CD4-positive, alpha-beta T cell (primary cell): Measurements from ENCODE around the gene CHGA. TPM values are rescaled to one million over a fixed set of nuclear protein-coding genes. Genes with fewer than 3 reads are reported as not detected.

ENCODE experiments used
- ATAC-seq: fragments of 200-7000 bp; cut with Tn5 transposase; one replicate; pipeline ENCODE4 v1.10.0; 2022; ENCODE audit warnings: mild to moderate bottlenecking; ENCODE audit not compliant: poor library complexity
- CTCF ChIA-PET: fragments of 350-600 bp; sonication (Branson Sonifier 250); formaldehyde crosslinking; loops from one replicate; lab custom pipeline; 2021; ENCODE audit warnings: antibody characterized with exemption, inconsistent platforms; lab: Charles Lee
- POLR2A ChIA-PET: fragments of 350-600 bp; sonication (Branson Sonifier 250); formaldehyde crosslinking; loops from one replicate; lab custom pipeline; 2021; ENCODE audit warnings: antibody characterized with exemption, inconsistent platforms; lab: Charles Lee
- DNase-seq, 14 experiments: peaks; one replicate each; pipeline ENCODE4 v3.0.0-alpha.2; 2013 to 2020; ENCODE audit warnings: mixed read lengths in 2 of 14
- H3K27ac ChIP-seq, 2 donors: one replicate each; pipeline versions ENCODE4 v1.5.1 to v1.7.0; 2013; ENCODE audit warnings: low read length in 2 of 2, low read depth in 1 of 2, mild to moderate bottlenecking in 1 of 2
- H3K27me3 ChIP-seq, 2 experiments: 1 replicate in 1 of 2; 2 replicates in 1 of 2; pipeline versions ENCODE4 v1.6.1 to v1.7.0; 2013; ENCODE audit warnings: low read length in 2 of 2, control low read depth in 1 of 2, mild to moderate bottlenecking in 1 of 2, moderate library complexity in 1 of 2; ENCODE audit not compliant: insufficient read depth in 2 of 2, control insufficient read depth in 1 of 2
- H3K36me3 ChIP-seq: one replicate; pipeline ENCODE4 v1.6.1; 2013; ENCODE audit warnings: low read length, control low read depth; ENCODE audit not compliant: insufficient read depth
- H3K4me1 ChIP-seq: one replicate; pipeline ENCODE4 v1.6.1; 2013; ENCODE audit warnings: low read length, control low read depth; ENCODE audit not compliant: insufficient read depth
- H3K4me3 ChIP-seq: one replicate; pipeline ENCODE4 v1.5.1; 2013; ENCODE audit warnings: mild to moderate bottlenecking, low read length, moderate library complexity
- H3K9me3 ChIP-seq, 2 experiments: 1 replicate in 1 of 2; 2 replicates in 1 of 2; pipeline versions ENCODE4 v1.6.1 to v1.7.0; 2013; ENCODE audit warnings: low read length in 2 of 2, mild to moderate bottlenecking in 2 of 2, control low read depth in 1 of 2, moderate library complexity in 1 of 2; ENCODE audit not compliant: control insufficient read depth in 1 of 2, insufficient read depth in 1 of 2
- H3K27ac Mint-ChIP-seq: one replicate; pipeline ENCODE4 v1.8.0; 2020; ENCODE audit warnings: mixed read lengths
- H3K27me3 Mint-ChIP-seq: one replicate; pipeline ENCODE4 v1.8.0; 2021; ENCODE audit warnings: mixed read lengths
- H3K36me3 Mint-ChIP-seq: one replicate; pipeline ENCODE4 v1.8.0; 2021; ENCODE audit warnings: low read depth, mixed read lengths
- H3K4me1 Mint-ChIP-seq: one replicate; pipeline ENCODE4 v1.8.0; 2021; ENCODE audit warnings: low read depth, mixed read lengths
- H3K4me3 Mint-ChIP-seq: one replicate; pipeline ENCODE4 v1.8.0; 2020; ENCODE audit warnings: mild to moderate bottlenecking, mixed read lengths
- H3K9me3 Mint-ChIP-seq: one replicate; pipeline ENCODE4 v1.8.0; 2020; ENCODE audit warnings: mixed read lengths
- intact Hi-C, 2 experiments: fragments of 100-400 bp; cut with DNase I in 1 of 2; cut with micrococcal nuclease in 1 of 2; formaldehyde crosslinking; loops; one replicate each; pipeline versions ENCODE4 v1.15.1 to v1.9.0; 2023 to 2025; cut with DNase I, micrococcal nuclease
- total RNA-seq, 174 experiments: library from RNA in 2 of 174; stranded (reverse) in 2 of 174; gene quantifications; one replicate each; pipeline ENCODE4 v1.2.3 and lab custom pipeline; 2021 to 2026
- TF ChIP-seq, protein P1 (sequence below): fragments of 200-600 bp; IDR thresholded peaks from one replicate; pipeline ENCODE4 v1.8.0; 2022; ENCODE audit warnings: antibody characterized with exemption, mild to moderate bottlenecking

Gene CHGA
- total RNA-seq, 2 experiments from 2014 or later = not detected

DNA sequence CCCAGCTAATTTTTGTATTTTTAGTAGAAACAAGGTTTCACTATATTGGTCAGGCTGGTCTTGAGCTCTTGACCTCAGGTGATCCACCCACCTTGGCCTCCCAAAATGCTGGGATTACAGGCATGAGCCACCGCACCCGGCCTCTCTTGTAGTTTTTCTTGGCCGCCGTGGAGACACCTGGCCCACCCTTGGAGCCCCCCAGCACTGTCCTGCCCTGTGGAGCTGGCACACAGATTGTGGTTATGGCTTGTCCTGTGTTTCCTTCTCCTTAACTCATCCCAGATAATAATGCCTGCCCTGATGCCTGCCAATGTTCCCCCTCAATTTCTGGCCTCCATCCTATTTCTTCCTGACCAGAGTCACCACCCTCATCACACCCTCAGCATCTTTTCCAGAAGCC, 57.9 kb downstream of the CHGA start:
- Mint-ChIP-seq H3K9me3 (peaks cover 23% of the 10 kb centered on the region), H3K27ac (no peak overlapping the region), H3K27me3 (no peaks in the 10 kb centered on the region), H3K4me1 (no peaks in the 10 kb centered on the region), H3K36me3 (peaks cover 98% of the 10 kb centered on the region), H3K4me3 (no peak overlapping the region)
- TF ChIP-seq, protein P1, sequence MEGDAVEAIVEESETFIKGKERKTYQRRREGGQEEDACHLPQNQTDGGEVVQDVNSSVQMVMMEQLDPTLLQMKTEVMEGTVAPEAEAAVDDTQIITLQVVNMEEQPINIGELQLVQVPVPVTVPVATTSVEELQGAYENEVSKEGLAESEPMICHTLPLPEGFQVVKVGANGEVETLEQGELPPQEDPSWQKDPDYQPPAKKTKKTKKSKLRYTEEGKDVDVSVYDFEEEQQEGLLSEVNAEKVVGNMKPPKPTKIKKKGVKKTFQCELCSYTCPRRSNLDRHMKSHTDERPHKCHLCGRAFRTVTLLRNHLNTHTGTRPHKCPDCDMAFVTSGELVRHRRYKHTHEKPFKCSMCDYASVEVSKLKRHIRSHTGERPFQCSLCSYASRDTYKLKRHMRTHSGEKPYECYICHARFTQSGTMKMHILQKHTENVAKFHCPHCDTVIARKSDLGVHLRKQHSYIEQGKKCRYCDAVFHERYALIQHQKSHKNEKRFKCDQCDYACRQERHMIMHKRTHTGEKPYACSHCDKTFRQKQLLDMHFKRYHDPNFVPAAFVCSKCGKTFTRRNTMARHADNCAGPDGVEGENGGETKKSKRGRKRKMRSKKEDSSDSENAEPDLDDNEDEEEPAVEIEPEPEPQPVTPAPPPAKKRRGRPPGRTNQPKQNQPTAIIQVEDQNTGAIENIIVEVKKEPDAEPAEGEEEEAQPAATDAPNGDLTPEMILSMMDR = no peak
- H3K27ac ChIP-seq = no peak overlapping the region
- intact Hi-C loops = no loop called here
- no peaks in the 10 kb centered on the region for H3K27me3 ChIP-seq
- DNase-seq = no peak
- H3K9me3 ChIP-seq = peaks cover 29 to 52% of the 10 kb centered on the region in 2 experiments
- H3K4me3 ChIP-seq = no peak overlapping the region
- ChIA-PET CTCF (no interaction called here), POLR2A (no interaction called here)
- no peaks in the 10 kb centered on the region for H3K4me1 ChIP-seq
- no peak for ATAC-seq
- H3K36me3 ChIP-seq = peaks cover 25% of the 10 kb centered on the region

DNA sequence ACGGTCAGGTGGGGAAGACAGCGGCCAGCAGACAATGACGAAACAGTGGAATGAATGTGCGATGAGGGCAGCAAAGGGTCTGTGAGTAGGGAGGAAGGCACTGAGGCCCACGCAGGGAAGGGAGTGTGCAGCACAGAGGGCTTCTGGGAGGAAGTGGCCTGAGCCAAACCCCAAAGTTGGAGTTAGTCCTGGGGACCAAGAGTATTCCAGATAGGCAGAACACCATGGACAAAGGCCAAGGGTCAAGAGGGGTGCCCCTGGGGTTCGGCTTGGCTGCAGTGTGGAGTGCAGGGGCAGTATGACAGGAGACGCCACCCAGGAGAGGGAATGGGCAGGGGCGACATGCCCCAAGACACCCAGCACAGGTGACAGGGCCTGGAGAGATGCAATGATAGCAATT, 58.8 kb downstream of the CHGA start:
- TF ChIP-seq, protein P1 = no peak
- Mint-ChIP-seq H3K36me3 (peaks cover 95% of the 10 kb centered on the region), H3K9me3 (peaks cover 19% of the 10 kb centered on the region), H3K4me3 (no peak overlapping the region), H3K27me3 (no peaks in the 10 kb centered on the region), H3K4me1 (no peaks in the 10 kb centered on the region), H3K27ac (no peak overlapping the region)
- ATAC-seq (no peak), DNase-seq (no peak)
- H3K9me3 ChIP-seq = peaks cover 23 to 47% of the 10 kb centered on the region in 2 experiments
- intact Hi-C loops = no loop called here
- H3K27ac ChIP-seq = no peak overlapping the region
- no peaks in the 10 kb centered on the region for H3K27me3 ChIP-seq
- no peaks in the 10 kb centered on the region for H3K4me1 ChIP-seq
- H3K36me3 ChIP-seq = peaks cover 24% of the 10 kb centered on the region
- ChIA-PET CTCF (no interaction called here), POLR2A (no interaction called here)
- no peak overlapping the region for H3K4me3 ChIP-seq

DNA sequence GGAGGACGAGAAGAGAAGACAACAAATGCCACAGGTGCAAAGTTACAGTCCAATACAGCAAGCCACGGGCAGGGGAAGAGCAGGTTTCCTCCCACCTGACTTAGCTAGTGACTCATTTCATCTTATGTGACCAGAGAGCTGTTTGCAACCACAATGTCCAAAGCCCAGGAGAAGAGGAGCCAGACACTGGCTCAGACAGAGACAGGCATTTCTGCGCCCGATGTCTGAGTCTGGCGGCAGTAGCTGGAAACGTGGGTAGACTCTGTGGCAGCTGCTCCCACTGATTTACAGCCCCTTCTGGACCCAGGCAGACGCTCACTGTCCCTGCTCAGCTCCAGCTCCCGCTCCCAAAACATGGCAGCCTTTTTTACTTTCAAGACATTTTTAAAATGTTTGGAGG, 60.0 kb downstream of the CHGA start:
- H3K27ac Mint-ChIP-seq = no peak overlapping the region
- Histone ChIP-seq H3K9me3 (peaks cover 22 to 45% of the 10 kb centered on the region in 2 experiments), H3K4me1 (no peaks in the 10 kb centered on the region), H3K27me3 (no peaks in the 10 kb centered on the region), H3K36me3 (peaks cover 16% of the 10 kb centered on the region), H3K4me3 (no peak overlapping the region), H3K27ac (no peak overlapping the region)
- CTCF ChIA-PET = no interaction called here
- no peak for ATAC-seq
- TF ChIP-seq, protein P1 = no peak
- POLR2A ChIA-PET = no interaction called here
- intact Hi-C loops = no loop called here
- no peak for DNase-seq
- H3K27me3 Mint-ChIP-seq = no peaks in the 10 kb centered on the region
- no peak overlapping the region for H3K4me3 Mint-ChIP-seq
- peaks cover 83% of the 10 kb centered on the region for H3K36me3 Mint-ChIP-seq
- peaks cover 10% of the 10 kb centered on the region for H3K9me3 Mint-ChIP-seq
- no peaks in the 10 kb centered on the region for H3K4me1 Mint-ChIP-seq
